Motor neuron (in vitro differentiated cells): ENCODE data around the gene TBRG4. TPM values are rescaled to one million over a fixed set of nuclear protein-coding genes. Genes with fewer than 3 reads are reported as not detected.

Source experiments
- ATAC-seq, 8 experiments: fragments of 200-7000 bp; cut with Tn5 transposase; replicated peaks in 6 of 8; 2 replicates each; pipeline ENCODE4 v1.8.0; 2021; ENCODE audit warnings: mild to moderate bottlenecking in 8 of 8, moderate library complexity in 8 of 8
- H3K27ac ChIP-seq, 2 donors: fragments of 250-450 bp; sonication (Bioruptor Pico); 2 replicates each; pipeline ENCODE4 v1.9.0; 2021; ENCODE audit warnings: antibody characterized with exemption in 2 of 2, mild to moderate bottlenecking in 2 of 2, moderate library complexity in 1 of 2
- H3K4me1 ChIP-seq, 2 donors: fragments of 250-450 bp; sonication (Bioruptor Pico); replicated peaks in 1 of 2; 2 replicates each; pipeline ENCODE4 v1.6.1; 2021; ENCODE audit warnings: antibody characterized with exemption in 2 of 2, mild to moderate bottlenecking in 2 of 2, moderate library complexity in 1 of 2
- H3K4me3 ChIP-seq, 5 donors: fragments of 250-450 bp; sonication (Bioruptor Pico); 2 replicates each; pipeline ENCODE4 v1.9.0; 2021; ENCODE audit warnings: antibody characterized with exemption in 5 of 5, mild to moderate bottlenecking in 5 of 5, moderate library complexity in 4 of 5
- WGBS, 10 experiments: fragments of 450-650 bp; shearing (Covaris generic); methylation state at CpG; one replicate each; pipeline ENCODE4 v1.0.0; 2022; 5-methylcytosine and 5-hydroxymethylcytosine counted together
- in situ Hi-C, 9 experiments: fragments of 400-800 bp; cut with MboI; loops; one replicate each; pipeline ENCODE4 v1.15.0; 2021; ENCODE audit warnings: low sequenced_read_pairs in 9 of 9, low pct_unique_long_range_greater_than_20kb in 2 of 9; ENCODE audit not compliant: unreplicated experiment in 9 of 9
- total RNA-seq, 8 experiments: library from RNA; unstranded; fragments of 300-600 nt; gene quantifications; 2 replicates each; pipeline versions ENCODE4 v1.2.3 to v1.2.4, GENCODE V29; 2022

TBRG4 gene
- total RNA-seq, 8 experiments from 2014 or later: 27.4 to 104 (median 44.1) TPM

- in situ Hi-C loops: loop anchor here (10.0 to 25.0 kb wide), 5 partner anchors 102 to 712 kb away; partner anchors contain the start of gene CCDC201 (in 5 of the 9)
- WGBS, 10 experiments: 0 to 70% (median 50%) methylated on average over 1 to 3 of the region's 3 CpGs; no CpG with 5 or more reads in 4 of the 10 experiments
- no peak for ATAC-seq
Measured at GRCh38 chr7:45153233-45153632, 41.7 kb upstream of the TBRG4 start.

GRCh38 chr7:45151967-45152366, 40.5 kb upstream of the TBRG4 start:
- ATAC-seq: no peak
- no peaks in the 10 kb centered on the region for H3K4me1 ChIP-seq
- H3K4me3 ChIP-seq: no peak overlapping the region
- WGBS, 10 experiments: 5 to 60% (median 40%) methylated on average over 1 to 3 of the region's 3 CpGs; no CpG with 5 or more reads in 4 of the 10 experiments
- H3K27ac ChIP-seq: no peak overlapping the region
- in situ Hi-C loops: loop anchor here (10.0 to 25.0 kb wide), 5 partner anchors 103 to 713 kb away; partner anchors contain the start of gene CCDC201 (in 5 of the 9)

More at GRCh38 chr7:45153233-45153632, 41.7 kb upstream of the TBRG4 start:
- no peak overlapping the region for H3K4me3 ChIP-seq
- H3K27ac ChIP-seq: no peak overlapping the region
- H3K4me1 ChIP-seq: no peaks in the 10 kb centered on the region

GRCh38 chr7:45151131-45151684, 39.7 kb upstream of the TBRG4 start:
- no peak for ATAC-seq
- 0 to 100% (median 80%) methylated on average over 1 to 2 of the region's 9 CpGs; no CpG with 5 or more reads in 5 of the 10 experiments for WGBS, 10 experiments
- H3K27ac ChIP-seq: no peak overlapping the region

GRCh38 chr7:45150199-45150598, 38.7 kb upstream of the TBRG4 start:
- ATAC-seq: no peak
- in situ Hi-C loops: loop anchor here (10.0 to 25.0 kb wide), 5 partner anchors 105 to 715 kb away; partner anchors contain the start of gene CCDC201 (in 5 of the 9)
- H3K4me3 ChIP-seq: no peak overlapping the region
- 54 to 81% (median 71%) methylated on average over 2 to 11 of the region's 11 CpGs; no CpG with 5 or more reads in 2 of the 10 experiments for WGBS, 10 experiments
- no peaks in the 10 kb centered on the region for H3K4me1 ChIP-seq
- no peak overlapping the region for H3K27ac ChIP-seq

More at GRCh38 chr7:45151131-45151684, 39.7 kb upstream of the TBRG4 start:
- no peak overlapping the region for H3K4me3 ChIP-seq
- H3K4me1 ChIP-seq: no peaks in the 10 kb centered on the region
- in situ Hi-C loops: loop anchor here (10.0 to 25.0 kb wide), 5 partner anchors 104 to 714 kb away; partner anchors contain the start of gene CCDC201 (in 5 of the 9)

GRCh38 chr7:45149606-45150005, 38.1 kb upstream of the TBRG4 start:
- in situ Hi-C loops: loop anchor here (10.0 to 25.0 kb wide), 7 partner anchors 105 to 715 kb away; partner anchors contain the start of genes CCDC201 (in 5 of the 9) and TMED4 (in 3 of the 9)
- Histone ChIP-seq H3K4me1 (no peaks in the 10 kb centered on the region), H3K27ac (no peak overlapping the region), H3K4me3 (no peak overlapping the region)
- 0 to 100% (median 57%) methylated on average over 1 to 3 of the region's 5 CpGs; no CpG with 5 or more reads in 2 of the 10 experiments for WGBS, 10 experiments
- peak in 1 of 8 experiments; percentile 39 for ATAC-seq

- H3K4me3 ChIP-seq: no peak overlapping the region
- H3K4me1 ChIP-seq: no peaks in the 10 kb centered on the region
- 55 to 100% (median 79%) methylated on average over 1 to 7 of the region's 10 CpGs; no CpG with 5 or more reads in 2 of the 10 experiments for WGBS, 10 experiments
- H3K27ac ChIP-seq: no peak overlapping the region
- in situ Hi-C loops: loop anchor here in 5 of 9 experiments (25.0 kb wide), 2 partner anchors 286 to 561 kb away; partner anchors contain the start of gene TMED4 (in 3 of the 5)
- ATAC-seq: no peak
Measured at GRCh38 chr7:45148653-45148973, 37.1 kb upstream of the TBRG4 start.

GRCh38 chr7:45147858-45148652, 36.6 kb upstream of the TBRG4 start:
- in situ Hi-C loops: loop anchor here in 5 of 9 experiments (25.0 kb wide), 2 partner anchors 286 to 561 kb away; partner anchors contain the start of gene TMED4 (in 3 of the 5)
- no peak overlapping the region for H3K4me3 ChIP-seq
- WGBS, 10 experiments: 50 to 100% (median 81%) methylated on average over 1 to 17 of the region's 32 CpGs
- ATAC-seq: peak in 1 of 8 experiments; percentile 44
- no peak overlapping the region for H3K27ac ChIP-seq
- no peaks in the 10 kb centered on the region for H3K4me1 ChIP-seq

- no peak overlapping the region for H3K27ac ChIP-seq
- peak in 1 of 8 experiments; percentile 9 for ATAC-seq
- no peaks in the 10 kb centered on the region for H3K4me1 ChIP-seq
- WGBS, 10 experiments: 42 to 100% (median 66%) methylated on average over 1 to 12 of the region's 19 CpGs; no CpG with 5 or more reads in 1 of the 10 experiments
- in situ Hi-C loops: loop anchor here in 5 of 9 experiments (25.0 kb wide), 2 partner anchors 284 to 559 kb away; partner anchors contain the start of gene TMED4 (in 3 of the 5)
- no peak overlapping the region for H3K4me3 ChIP-seq
Measured at GRCh38 chr7:45146531-45147379, 35.3 kb upstream of the TBRG4 start.

GRCh38 chr7:45145881-45146280, 34.4 kb upstream of the TBRG4 start:
- ATAC-seq: no peak
- 20 to 94% (median 73%) methylated on average over 1 to 5 of the region's 7 CpGs; no CpG with 5 or more reads in 6 of the 10 experiments for WGBS, 10 experiments
- in situ Hi-C loops: loop anchor here in 5 of 9 experiments (25.0 kb wide), 2 partner anchors 284 to 559 kb away; partner anchors contain the start of gene TMED4 (in 3 of the 5)

GRCh38 chr7:45143616-45144015, 32.1 kb upstream of the TBRG4 start:
- in situ Hi-C loops: loop anchor here in 5 of 9 experiments (25.0 kb wide), 2 partner anchors 281 to 556 kb away; partner anchors contain the start of gene TMED4 (in 3 of the 5)

More at GRCh38 chr7:45145881-45146280, 34.4 kb upstream of the TBRG4 start:
- Histone ChIP-seq H3K27ac (no peak overlapping the region), H3K4me3 (no peak overlapping the region), H3K4me1 (no peaks in the 10 kb centered on the region)

GRCh38 chr7:45140827-45141226, 29.3 kb upstream of the TBRG4 start:
- in situ Hi-C loops: loop anchor here in 5 of 9 experiments (25.0 kb wide), 2 partner anchors 279 to 554 kb away; partner anchors contain the start of gene TMED4 (in 3 of the 5)
- H3K4me1 ChIP-seq: no peaks in the 10 kb centered on the region
- no peak overlapping the region for H3K4me3 ChIP-seq
- 43 to 100% (median 67%) methylated on average over 1 to 4 of the region's 4 CpGs; no CpG with 5 or more reads in 2 of the 10 experiments for WGBS, 10 experiments
- no peak overlapping the region for H3K27ac ChIP-seq
- no peak for ATAC-seq

More at GRCh38 chr7:45143616-45144015, 32.1 kb upstream of the TBRG4 start:
- Histone ChIP-seq H3K4me3 (no peak overlapping the region), H3K4me1 (no peaks in the 10 kb centered on the region), H3K27ac (no peak overlapping the region)
- ATAC-seq: no peak
- WGBS, 10 experiments: 13 to 100% (median 90%) methylated on average over 1 to 4 of the region's 4 CpGs; no CpG with 5 or more reads in 1 of the 10 experiments
